ENCODE measurements around the gene RBM19. TPM values are rescaled to one million over a fixed set of nuclear protein-coding genes. Genes with fewer than 3 reads are reported as not detected.

RBM19 gene
- total and polyA plus RNA-seq, 3 experiments from 2014 or later = 12.6 to 114 (median 109) TPM

GRCh38 chr12:113970211-113970610, 4.1 kb upstream of the RBM19 start:
- H3K27me3 ChIP-seq (ENCODE audit: insufficient read depth, low read length, poor library complexity, severe bottlenecking) = peaks cover 5% of the 10 kb centered on the region
- H3K4me1 Mint-ChIP-seq = peaks cover 21 to 28% (median 23%) of the 10 kb centered on the region in 3 donors
- no peak overlapping the region for H3K4me3 ChIP-seq (ENCODE audit: low read length)
- no peak overlapping the region for H3K4me3 Mint-ChIP-seq
- peaks cover 13% of the 10 kb centered on the region for H3K4me1 ChIP-seq (ENCODE audit: insufficient read depth, low read length)
- H3K9me3 Mint-ChIP-seq = no peaks in the 10 kb centered on the region
- no peaks in the 10 kb centered on the region for H3K9me3 ChIP-seq (ENCODE audit: low read length)
- CTCF ChIA-PET = interaction anchor here (1.0 kb wide), 1 partner anchor 10 kb away, joined by 3 read pairs; no protein-coding TSS in a partner anchor
- no peak overlapping the region for H3K27ac Mint-ChIP-seq
- POLR2A ChIA-PET = no interaction called here
- peaks cover 14 to 32% of the 10 kb centered on the region in 2 donors for H3K27me3 Mint-ChIP-seq
- peaks cover 0 to 5% (median 1%) of the 10 kb centered on the region in 3 donors for H3K36me3 Mint-ChIP-seq
- H3K36me3 ChIP-seq (ENCODE audit: insufficient read depth, low read length) = no peaks in the 10 kb centered on the region
- H3K27ac ChIP-seq (ENCODE audit: low read depth, low read length) = no peak overlapping the region
- no peak for DNase-seq

- H3K27ac Mint-ChIP-seq = peak overlapping the region in 4 of 8 donors; percentile 6 to 94 (median 43)
- H3K4me1 Mint-ChIP-seq = peaks cover 36 to 49% (median 48%) of the 10 kb centered on the region in 3 donors
- Histone ChIP-seq H3K4me1 (ENCODE audit: insufficient read depth, low read length) (peaks cover 18% of the 10 kb centered on the region), H3K36me3 (ENCODE audit: insufficient read depth, low read length) (peaks cover 5% of the 10 kb centered on the region), H3K9me3 (ENCODE audit: low read length) (no peaks in the 10 kb centered on the region), H3K4me3 (ENCODE audit: low read length) (peak overlapping the region; percentile 45), H3K27ac (ENCODE audit: low read depth, low read length) (no peak overlapping the region), H3K27me3 (ENCODE audit: insufficient read depth, low read length, poor library complexity, severe bottlenecking) (no peaks in the 10 kb centered on the region)
- CTCF ChIA-PET = interaction anchor here (1.4 to 1.8 kb wide), 4 partner anchors 13 to 541 kb away, joined by 5 to 13 read pairs (median 8); no protein-coding TSS in a partner anchor
- POLR2A ChIA-PET = no interaction called here
- peaks cover 0 to 23% (median 1%) of the 10 kb centered on the region in 3 donors for H3K36me3 Mint-ChIP-seq
- DNase-seq = no peak
- no peaks in the 10 kb centered on the region for H3K9me3 Mint-ChIP-seq
- H3K27me3 Mint-ChIP-seq = peaks cover 2 to 5% of the 10 kb centered on the region in 2 donors
- peak overlapping the region; percentile 95 to 100 (median 100) for H3K4me3 Mint-ChIP-seq
These were observed 1.2 kb upstream of the RBM19 start for GRCh38 chr12:113967368-113967767.

- POLR2A ChIA-PET = no interaction called here
These were observed 3.4 kb downstream of the RBM19 start for GRCh38 chr12:113962733-113963132.

GRCh38 chr12:113961921-113962710, 4.0 kb downstream of the RBM19 start:
- DNase-seq = no peak
- Mint-ChIP-seq H3K4me3 (peak overlapping the region in 1 of 7 donors; percentile 53), H3K36me3 (peaks cover 0 to 74% (median 20%) of the 10 kb centered on the region in 3 donors), H3K27ac (peak overlapping the region in 6 of 8 donors; percentile 18 to 79 (median 58)), H3K27me3 (no peaks in the 10 kb centered on the region), H3K4me1 (peaks cover 32 to 48% (median 45%) of the 10 kb centered on the region in 3 donors), H3K9me3 (no peaks in the 10 kb centered on the region)
- ChIA-PET CTCF (no interaction called here), POLR2A (no interaction called here)
- peaks cover 47% of the 10 kb centered on the region for H3K36me3 ChIP-seq (ENCODE audit: insufficient read depth, low read length)
- no peak overlapping the region for H3K4me3 ChIP-seq (ENCODE audit: low read length)
- peaks cover 16% of the 10 kb centered on the region for H3K4me1 ChIP-seq (ENCODE audit: insufficient read depth, low read length)
- H3K9me3 ChIP-seq (ENCODE audit: low read length) = no peaks in the 10 kb centered on the region
- no peak overlapping the region for H3K27ac ChIP-seq (ENCODE audit: low read depth, low read length)
- H3K27me3 ChIP-seq (ENCODE audit: insufficient read depth, low read length, poor library complexity, severe bottlenecking) = no peaks in the 10 kb centered on the region

More at GRCh38 chr12:113962733-113963132, 3.4 kb downstream of the RBM19 start:
- H3K27me3 ChIP-seq (ENCODE audit: insufficient read depth, low read length, poor library complexity, severe bottlenecking) = no peaks in the 10 kb centered on the region
- Mint-ChIP-seq H3K36me3 (peaks cover 0 to 69% (median 20%) of the 10 kb centered on the region in 3 donors), H3K4me1 (peaks cover 35 to 52% (median 49%) of the 10 kb centered on the region in 3 donors), H3K27me3 (no peaks in the 10 kb centered on the region), H3K4me3 (peak overlapping the region in 1 of 7 donors; percentile 53), H3K27ac (peak overlapping the region in 3 of 8 donors; percentile 57 to 79 (median 60)), H3K9me3 (no peaks in the 10 kb centered on the region)
- peaks cover 18% of the 10 kb centered on the region for H3K4me1 ChIP-seq (ENCODE audit: insufficient read depth, low read length)
- peaks cover 47% of the 10 kb centered on the region for H3K36me3 ChIP-seq (ENCODE audit: insufficient read depth, low read length)
- no peaks in the 10 kb centered on the region for H3K9me3 ChIP-seq (ENCODE audit: low read length)
- CTCF ChIA-PET = no interaction called here
- H3K4me3 ChIP-seq (ENCODE audit: low read length) = no peak overlapping the region
- H3K27ac ChIP-seq (ENCODE audit: low read depth, low read length) = no peak overlapping the region
- DNase-seq = no peak

GRCh38 chr12:113960030-113960429, 6.1 kb downstream of the RBM19 start:
- H3K27me3 Mint-ChIP-seq = no peaks in the 10 kb centered on the region
- H3K4me1 ChIP-seq (ENCODE audit: insufficient read depth, low read length) = peaks cover 3% of the 10 kb centered on the region
- POLR2A ChIA-PET = no interaction called here
- CTCF ChIA-PET = no interaction called here
- no peaks in the 10 kb centered on the region for H3K9me3 Mint-ChIP-seq
- peak overlapping the region in 1 of 8 donors; percentile 29 for H3K27ac Mint-ChIP-seq
- H3K36me3 ChIP-seq (ENCODE audit: insufficient read depth, low read length) = peaks cover 63% of the 10 kb centered on the region
- H3K27ac ChIP-seq (ENCODE audit: low read depth, low read length) = no peak overlapping the region
- H3K4me1 Mint-ChIP-seq = peaks cover 16 to 27% (median 25%) of the 10 kb centered on the region in 3 donors
- DNase-seq = no peak
- no peaks in the 10 kb centered on the region for H3K27me3 ChIP-seq (ENCODE audit: insufficient read depth, low read length, poor library complexity, severe bottlenecking)
- H3K4me3 Mint-ChIP-seq = no peak overlapping the region
- peaks cover 5 to 90% (median 24%) of the 10 kb centered on the region in 3 donors for H3K36me3 Mint-ChIP-seq
- H3K4me3 ChIP-seq (ENCODE audit: low read length) = no peak overlapping the region
- H3K9me3 ChIP-seq (ENCODE audit: low read length) = no peaks in the 10 kb centered on the region

GRCh38 chr12:113959096-113959495, 7.0 kb downstream of the RBM19 start:
- Histone ChIP-seq H3K9me3 (ENCODE audit: low read length) (no peaks in the 10 kb centered on the region), H3K27ac (ENCODE audit: low read depth, low read length) (no peak overlapping the region), H3K27me3 (ENCODE audit: insufficient read depth, low read length, poor library complexity, severe bottlenecking) (no peaks in the 10 kb centered on the region), H3K4me1 (ENCODE audit: insufficient read depth, low read length) (no peaks in the 10 kb centered on the region), H3K36me3 (ENCODE audit: insufficient read depth, low read length) (peaks cover 72% of the 10 kb centered on the region), H3K4me3 (ENCODE audit: low read length) (no peak overlapping the region)
- no peak overlapping the region for H3K4me3 Mint-ChIP-seq
- H3K27me3 Mint-ChIP-seq = no peaks in the 10 kb centered on the region
- peaks cover 5 to 95% (median 29%) of the 10 kb centered on the region in 3 donors for H3K36me3 Mint-ChIP-seq
- H3K4me1 Mint-ChIP-seq = peaks cover 9 to 18% (median 16%) of the 10 kb centered on the region in 3 donors
- ChIA-PET POLR2A (no interaction called here), CTCF (interaction anchor here (1.4 kb wide), 1 partner anchor 8 kb away, joined by 3 read pairs; the partner anchor contains the start of gene RBM19)
- no peak overlapping the region for H3K27ac Mint-ChIP-seq
- no peaks in the 10 kb centered on the region for H3K9me3 Mint-ChIP-seq
- no peak for DNase-seq

GRCh38 chr12:113958108-113958507, 8.0 kb downstream of the RBM19 start:
- Mint-ChIP-seq H3K36me3 (peaks cover 5 to 98% (median 32%) of the 10 kb centered on the region in 3 donors), H3K4me3 (no peak overlapping the region), H3K27me3 (no peaks in the 10 kb centered on the region), H3K9me3 (no peaks in the 10 kb centered on the region), H3K4me1 (peaks cover 7 to 9% (median 7%) of the 10 kb centered on the region in 3 donors), H3K27ac (no peak overlapping the region)
- peaks cover 74% of the 10 kb centered on the region for H3K36me3 ChIP-seq (ENCODE audit: insufficient read depth, low read length)
- CTCF ChIA-PET = interaction anchor here (1.4 kb wide), 1 partner anchor 8 kb away, joined by 3 read pairs; the partner anchor contains the start of gene RBM19
- H3K27ac ChIP-seq (ENCODE audit: low read depth, low read length) = no peak overlapping the region
- no peaks in the 10 kb centered on the region for H3K9me3 ChIP-seq (ENCODE audit: low read length)
- H3K4me3 ChIP-seq (ENCODE audit: low read length) = no peak overlapping the region
- H3K27me3 ChIP-seq (ENCODE audit: insufficient read depth, low read length, poor library complexity, severe bottlenecking) = no peaks in the 10 kb centered on the region
- no peaks in the 10 kb centered on the region for H3K4me1 ChIP-seq (ENCODE audit: insufficient read depth, low read length)
- POLR2A ChIA-PET = no interaction called here
- DNase-seq = no peak

- peaks cover 4 to 6% (median 6%) of the 10 kb centered on the region in 3 donors for H3K4me1 Mint-ChIP-seq
- H3K27me3 Mint-ChIP-seq = no peaks in the 10 kb centered on the region
- H3K9me3 Mint-ChIP-seq = no peaks in the 10 kb centered on the region
- no peak for DNase-seq
- Histone ChIP-seq H3K36me3 (ENCODE audit: insufficient read depth, low read length) (peaks cover 70% of the 10 kb centered on the region), H3K27ac (ENCODE audit: low read depth, low read length) (no peak overlapping the region), H3K4me1 (ENCODE audit: insufficient read depth, low read length) (no peaks in the 10 kb centered on the region), H3K27me3 (ENCODE audit: insufficient read depth, low read length, poor library complexity, severe bottlenecking) (no peaks in the 10 kb centered on the region), H3K4me3 (ENCODE audit: low read length) (no peak overlapping the region), H3K9me3 (ENCODE audit: low read length) (no peaks in the 10 kb centered on the region)
- H3K4me3 Mint-ChIP-seq = no peak overlapping the region
- CTCF ChIA-PET = interaction anchor here (1.4 kb wide), 1 partner anchor 9 kb away, joined by 3 read pairs; the partner anchor contains the start of gene RBM19
- no peak overlapping the region for H3K27ac Mint-ChIP-seq
- peaks cover 5 to 99% (median 32%) of the 10 kb centered on the region in 3 donors for H3K36me3 Mint-ChIP-seq
- POLR2A ChIA-PET = no interaction called here
These were observed 8.5 kb downstream of the RBM19 start for GRCh38 chr12:113957627-113958026.
